Thyroid gland (tissue), 4 donors: ENCODE measurements around the gene PPP1R9A.

Source experiments
- POLR2A ChIP-seq, 2 donors: fragments of 450-650 bp; IDR thresholded peaks; one replicate each; pipeline ENCODE4 v1.6.1; 2017; ENCODE audit warnings: antibody characterized with exemption in 2 of 2, mild to moderate bottlenecking in 2 of 2, moderate library complexity in 1 of 2
- TF ChIP-seq, protein P1 (sequence below), 6 experiments: fragments of 200-600 bp in 3 of 6; fragments of 450-650 bp in 3 of 6; sonication (generic) in 3 of 6; IDR thresholded peaks; one replicate each; pipeline ENCODE4 v1.5.1; 2016 to 2019; ENCODE audit warnings: antibody characterized with exemption in 6 of 6, mild to moderate bottlenecking in 2 of 6, inconsistent platforms in 1 of 6, moderate library complexity in 1 of 6

DNA sequence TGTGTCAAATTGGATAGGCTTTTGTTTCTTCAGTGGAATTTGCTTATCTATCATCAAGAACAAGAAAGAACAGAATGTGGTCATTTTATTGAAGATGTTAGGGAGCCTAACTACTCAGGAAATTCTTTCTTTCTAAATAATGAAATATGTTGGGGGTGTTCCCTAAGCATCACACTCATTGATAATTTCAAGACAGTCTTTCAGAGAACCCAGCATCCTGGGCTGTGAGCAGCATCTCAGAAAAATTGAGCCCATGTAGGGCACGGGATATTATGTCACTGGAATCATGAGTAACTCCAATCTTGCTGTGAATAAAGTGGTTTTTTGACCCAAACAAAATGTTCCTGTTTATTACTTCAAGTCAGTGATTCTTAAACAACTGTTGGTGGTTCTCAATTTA, 389.6 kb downstream of the PPP1R9A start:
- TF ChIP-seq, protein P1, sequence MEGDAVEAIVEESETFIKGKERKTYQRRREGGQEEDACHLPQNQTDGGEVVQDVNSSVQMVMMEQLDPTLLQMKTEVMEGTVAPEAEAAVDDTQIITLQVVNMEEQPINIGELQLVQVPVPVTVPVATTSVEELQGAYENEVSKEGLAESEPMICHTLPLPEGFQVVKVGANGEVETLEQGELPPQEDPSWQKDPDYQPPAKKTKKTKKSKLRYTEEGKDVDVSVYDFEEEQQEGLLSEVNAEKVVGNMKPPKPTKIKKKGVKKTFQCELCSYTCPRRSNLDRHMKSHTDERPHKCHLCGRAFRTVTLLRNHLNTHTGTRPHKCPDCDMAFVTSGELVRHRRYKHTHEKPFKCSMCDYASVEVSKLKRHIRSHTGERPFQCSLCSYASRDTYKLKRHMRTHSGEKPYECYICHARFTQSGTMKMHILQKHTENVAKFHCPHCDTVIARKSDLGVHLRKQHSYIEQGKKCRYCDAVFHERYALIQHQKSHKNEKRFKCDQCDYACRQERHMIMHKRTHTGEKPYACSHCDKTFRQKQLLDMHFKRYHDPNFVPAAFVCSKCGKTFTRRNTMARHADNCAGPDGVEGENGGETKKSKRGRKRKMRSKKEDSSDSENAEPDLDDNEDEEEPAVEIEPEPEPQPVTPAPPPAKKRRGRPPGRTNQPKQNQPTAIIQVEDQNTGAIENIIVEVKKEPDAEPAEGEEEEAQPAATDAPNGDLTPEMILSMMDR (IDR thresholded peaks at IDR 0.05) = no peak
- no peak for TF ChIP-seq POLR2A (IDR thresholded peaks at IDR 0.05)
